ENCODE data around the gene WDR3. TPM values are rescaled to one million over a fixed set of nuclear protein-coding genes. Genes with fewer than 3 reads are reported as not detected.

The WDR3 gene
- total and polyA plus RNA-seq, 9 donors: 3.6 to 29.1 (median 20.8) TPM

DNA sequence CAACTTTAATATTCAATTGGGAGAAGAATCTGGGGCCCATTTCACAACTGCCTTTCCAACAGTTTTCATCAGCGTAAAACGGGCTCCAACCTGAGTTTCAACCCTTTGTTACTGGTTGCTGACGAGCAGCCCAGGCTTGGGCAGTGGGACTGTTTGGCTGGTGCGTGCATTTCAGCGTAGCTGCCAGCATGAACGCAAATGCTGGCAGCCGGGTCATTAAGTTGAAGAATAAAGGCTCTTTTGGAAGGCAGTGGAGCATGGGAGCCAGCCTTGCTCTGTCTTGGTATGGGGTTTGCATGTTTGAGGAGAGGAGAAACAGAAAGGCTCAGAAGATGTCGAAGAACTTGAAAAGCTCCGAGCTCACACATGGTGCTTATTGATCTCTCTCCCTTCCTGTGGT, 40.7 kb downstream of the WDR3 start:
- Histone ChIP-seq H3K27ac (no peak overlapping the region), H3K9me3 (no peaks in the 10 kb centered on the region), H3K4me1 (ENCODE audit: insufficient read depth) (no peaks in the 10 kb centered on the region), H3K36me3 (no peaks in the 10 kb centered on the region), H3K27me3 (no peaks in the 10 kb centered on the region), H3K4me3 (no peak overlapping the region)
- TF ChIP-seq EP300 (IDR thresholded peaks at IDR 0.05): no peak
- no peak for TF ChIP-seq POLR2A (IDR thresholded peaks at IDR 0.05)
- TF ChIP-seq, protein P1, sequence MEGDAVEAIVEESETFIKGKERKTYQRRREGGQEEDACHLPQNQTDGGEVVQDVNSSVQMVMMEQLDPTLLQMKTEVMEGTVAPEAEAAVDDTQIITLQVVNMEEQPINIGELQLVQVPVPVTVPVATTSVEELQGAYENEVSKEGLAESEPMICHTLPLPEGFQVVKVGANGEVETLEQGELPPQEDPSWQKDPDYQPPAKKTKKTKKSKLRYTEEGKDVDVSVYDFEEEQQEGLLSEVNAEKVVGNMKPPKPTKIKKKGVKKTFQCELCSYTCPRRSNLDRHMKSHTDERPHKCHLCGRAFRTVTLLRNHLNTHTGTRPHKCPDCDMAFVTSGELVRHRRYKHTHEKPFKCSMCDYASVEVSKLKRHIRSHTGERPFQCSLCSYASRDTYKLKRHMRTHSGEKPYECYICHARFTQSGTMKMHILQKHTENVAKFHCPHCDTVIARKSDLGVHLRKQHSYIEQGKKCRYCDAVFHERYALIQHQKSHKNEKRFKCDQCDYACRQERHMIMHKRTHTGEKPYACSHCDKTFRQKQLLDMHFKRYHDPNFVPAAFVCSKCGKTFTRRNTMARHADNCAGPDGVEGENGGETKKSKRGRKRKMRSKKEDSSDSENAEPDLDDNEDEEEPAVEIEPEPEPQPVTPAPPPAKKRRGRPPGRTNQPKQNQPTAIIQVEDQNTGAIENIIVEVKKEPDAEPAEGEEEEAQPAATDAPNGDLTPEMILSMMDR (IDR thresholded peaks at IDR 0.05): no peak
- intact Hi-C loops (cut with DNase I): no loop called here
- WGBS, 3 donors: 60 to 63% (median 63%) methylated on average over 9 of the region's 9 CpGs
- no peak for DNase-seq

DNA sequence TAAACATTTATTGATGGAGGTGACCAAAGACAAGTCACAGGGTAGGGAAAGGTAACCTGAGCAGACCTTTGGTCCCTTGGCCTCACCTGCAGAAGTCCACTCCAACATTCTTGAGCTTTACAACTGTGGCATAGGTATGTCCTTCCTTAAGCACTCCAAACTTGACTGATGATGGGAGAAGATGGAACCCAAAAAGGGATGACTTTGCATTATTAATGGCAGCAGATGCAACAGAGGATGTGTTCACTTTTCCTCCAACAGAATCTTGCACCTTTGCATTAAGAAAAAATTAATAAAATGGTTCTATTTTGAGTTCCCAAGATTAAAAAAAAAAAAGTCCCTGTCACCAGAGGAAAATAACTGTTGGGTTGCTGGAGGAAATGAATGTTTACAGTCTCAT, 42.2 kb downstream of the WDR3 start:
- TF ChIP-seq EP300 (IDR thresholded peaks at IDR 0.05): no peak
- TF ChIP-seq, protein P1 (IDR thresholded peaks at IDR 0.05): no peak
- TF ChIP-seq POLR2A (IDR thresholded peaks at IDR 0.05): no peak
- Histone ChIP-seq H3K27me3 (no peaks in the 10 kb centered on the region), H3K9me3 (no peaks in the 10 kb centered on the region), H3K36me3 (no peaks in the 10 kb centered on the region), H3K27ac (no peak overlapping the region), H3K4me1 (ENCODE audit: insufficient read depth) (no peaks in the 10 kb centered on the region), H3K4me3 (no peak overlapping the region)
- intact Hi-C loops (cut with DNase I): no loop called here
- DNase-seq: no peak

- intact Hi-C loops (cut with DNase I): no loop called here
- 80 to 85% (median 85%) methylated on average over 3 of the region's 3 CpGs for WGBS, 3 donors
- Histone ChIP-seq H3K4me3 (no peak overlapping the region), H3K9me3 (no peaks in the 10 kb centered on the region), H3K4me1 (ENCODE audit: insufficient read depth) (no peaks in the 10 kb centered on the region), H3K36me3 (no peaks in the 10 kb centered on the region), H3K27ac (no peak overlapping the region), H3K27me3 (no peaks in the 10 kb centered on the region)
- TF ChIP-seq, protein P1 (IDR thresholded peaks at IDR 0.05): no peak
- no peak for TF ChIP-seq POLR2A (IDR thresholded peaks at IDR 0.05)
- no peak for TF ChIP-seq EP300 (IDR thresholded peaks at IDR 0.05)
- DNase-seq: no peak
These were observed 46.8 kb downstream of the WDR3 start for GRCh38 chr1:117976381-117976780.

GRCh38 chr1:117981455-117982192, 52.1 kb downstream of the WDR3 start:
- Histone ChIP-seq H3K27ac (no peak overlapping the region), H3K4me3 (no peak overlapping the region), H3K4me1 (ENCODE audit: insufficient read depth) (no peaks in the 10 kb centered on the region), H3K36me3 (no peaks in the 10 kb centered on the region), H3K27me3 (no peaks in the 10 kb centered on the region), H3K9me3 (peaks cover 0 to 3% of the 10 kb centered on the region in 2 donors)
- TF ChIP-seq POLR2A (IDR thresholded peaks at IDR 0.05): no peak
- TF ChIP-seq, protein P1 (IDR thresholded peaks at IDR 0.05): no peak
- no peak for TF ChIP-seq EP300 (IDR thresholded peaks at IDR 0.05)
- intact Hi-C loops (cut with DNase I): no loop called here
- no peak for DNase-seq
- 75 to 90% (median 81%) methylated on average over 5 of the region's 5 CpGs for WGBS, 3 donors
